Suppressor macrophage (primary cell): ENCODE measurements around the gene TFEC.
"Not testable (repeated sequence)": the region's sequence is repeated elsewhere in the genome, so short reads cannot be mapped to it uniquely, and the experiment has no call there.

Source experiments
- DNase-seq, 4 experiments: peaks; one replicate each; pipeline ENCODE4 v3.0.0-alpha.2; 2020 to 2022

The TFEC gene

GRCh38 chr7:115988401-115988800 lies 42.2 kb downstream of the TFEC start:
- no peak for DNase-seq

- DNase-seq = no peak
Observed at GRCh38 chr7:115987486-115987885, 43.1 kb downstream of the TFEC start.

GRCh38 chr7:115984105-115984504 lies 46.5 kb downstream of the TFEC start:
- DNase-seq = peak in 3 of 4 experiments; percentile 20 to 37 (median 26)

GRCh38 chr7:115980159-115980558 lies 50.4 kb downstream of the TFEC start:
- peak; percentile 18 to 65 (median 41) for DNase-seq

- no peak for DNase-seq
Observed at GRCh38 chr7:115976651-115977050, 53.9 kb downstream of the TFEC start.

- DNase-seq = no peak
Observed at GRCh38 chr7:115975766-115976165, 54.8 kb downstream of the TFEC start.

- no peak for DNase-seq
Observed at GRCh38 chr7:115973406-115973805, 57.2 kb downstream of the TFEC start.

- peak in 2 of 4 experiments; percentile 36 to 42 for DNase-seq
Observed at GRCh38 chr7:115971506-115971905, 59.1 kb downstream of the TFEC start.

GRCh38 chr7:115968596-115968995 lies 62.0 kb downstream of the TFEC start:
- DNase-seq = no peak

GRCh38 chr7:115968171-115968570 lies 62.4 kb downstream of the TFEC start:
- no peak for DNase-seq

- DNase-seq = peak in 3 of 4 experiments; percentile 6 to 58 (median 56)
Observed at GRCh38 chr7:115965796-115966475, 64.6 kb downstream of the TFEC start.

- peak in 1 of 4 experiments; percentile 14 for DNase-seq
Observed at GRCh38 chr7:115965236-115965635, 65.3 kb downstream of the TFEC start.

GRCh38 chr7:115964799-115965198 lies 65.8 kb downstream of the TFEC start:
- no peak for DNase-seq

GRCh38 chr7:115962340-115962739 lies 68.2 kb downstream of the TFEC start:
- DNase-seq = no peak

- no peak for DNase-seq
Observed at GRCh38 chr7:115953592-115954255, 76.8 kb downstream of the TFEC start.

- DNase-seq = no peak
Observed at GRCh38 chr7:115952832-115953231, 77.7 kb downstream of the TFEC start.

- DNase-seq = no peak
Observed at GRCh38 chr7:115951547-115951946, 79.0 kb downstream of the TFEC start.

GRCh38 chr7:115941703-115942268 lies 88.8 kb downstream of the TFEC start:
- DNase-seq = peak in 2 of 4 experiments; percentile 12 to 16

- DNase-seq = peak; percentile 62 to 89 (median 76)
Observed at GRCh38 chr7:115940460-115941060, 90.0 kb downstream of the TFEC start.

GRCh38 chr7:115937960-115938359 lies 92.6 kb downstream of the TFEC start:
- DNase-seq = peak in 1 of 4 experiments; percentile 10

GRCh38 chr7:115933471-115933870 lies 97.1 kb downstream of the TFEC start:
- no peak for DNase-seq

GRCh38 chr7:115932880-115933279 lies 97.7 kb downstream of the TFEC start:
- no peak for DNase-seq

- DNase-seq = not testable (repeated sequence)
Observed at GRCh38 chr7:115930184-115930583, 100.4 kb downstream of the TFEC start.
